Inferior parietal cortex (tissue), 1 donor: Measurements from ENCODE around the gene SLC25A11.

ENCODE experiments used
- DNase-seq: peaks from one replicate; pipeline ENCODE4 v3.0.0-alpha.2; 2016; ENCODE audit errors: extremely low spot score

Gene SLC25A11

DNA sequence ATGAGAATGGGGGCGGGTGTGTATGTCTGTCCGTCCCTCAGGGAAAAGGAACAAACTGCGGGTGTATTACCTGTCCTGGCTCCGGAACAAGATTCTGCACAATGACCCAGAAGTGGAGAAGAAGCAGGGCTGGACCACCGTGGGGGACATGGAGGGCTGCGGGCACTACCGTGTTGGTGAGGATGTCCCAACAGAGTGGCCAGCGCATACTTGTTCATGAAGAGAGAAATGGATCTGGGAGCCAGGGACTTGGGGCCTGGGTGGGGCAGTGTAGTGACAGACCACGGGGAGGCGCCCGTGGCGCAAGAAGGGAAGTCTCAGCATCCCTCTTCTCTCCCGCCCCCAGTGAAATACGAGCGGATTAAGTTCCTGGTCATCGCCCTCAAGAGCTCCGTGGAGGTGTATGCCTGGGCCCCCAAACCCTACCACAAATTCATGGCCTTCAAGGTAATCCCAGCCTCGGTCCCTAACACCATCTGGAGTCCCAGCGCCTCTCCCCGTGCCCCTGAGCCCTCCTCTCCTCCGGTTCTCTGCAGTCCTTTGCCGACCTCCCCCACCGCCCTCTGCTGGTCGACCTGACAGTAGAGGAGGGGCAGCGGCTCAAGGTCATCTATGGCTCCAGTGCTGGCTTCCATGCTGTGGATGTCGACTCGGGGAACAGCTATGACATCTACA is 44.1 kb downstream of the SLC25A11 start:
- no peak for DNase-seq

- no peak for DNase-seq
Measured at GRCh38 chr17:4895121-4895520, 44.7 kb downstream of the SLC25A11 start.

DNA sequence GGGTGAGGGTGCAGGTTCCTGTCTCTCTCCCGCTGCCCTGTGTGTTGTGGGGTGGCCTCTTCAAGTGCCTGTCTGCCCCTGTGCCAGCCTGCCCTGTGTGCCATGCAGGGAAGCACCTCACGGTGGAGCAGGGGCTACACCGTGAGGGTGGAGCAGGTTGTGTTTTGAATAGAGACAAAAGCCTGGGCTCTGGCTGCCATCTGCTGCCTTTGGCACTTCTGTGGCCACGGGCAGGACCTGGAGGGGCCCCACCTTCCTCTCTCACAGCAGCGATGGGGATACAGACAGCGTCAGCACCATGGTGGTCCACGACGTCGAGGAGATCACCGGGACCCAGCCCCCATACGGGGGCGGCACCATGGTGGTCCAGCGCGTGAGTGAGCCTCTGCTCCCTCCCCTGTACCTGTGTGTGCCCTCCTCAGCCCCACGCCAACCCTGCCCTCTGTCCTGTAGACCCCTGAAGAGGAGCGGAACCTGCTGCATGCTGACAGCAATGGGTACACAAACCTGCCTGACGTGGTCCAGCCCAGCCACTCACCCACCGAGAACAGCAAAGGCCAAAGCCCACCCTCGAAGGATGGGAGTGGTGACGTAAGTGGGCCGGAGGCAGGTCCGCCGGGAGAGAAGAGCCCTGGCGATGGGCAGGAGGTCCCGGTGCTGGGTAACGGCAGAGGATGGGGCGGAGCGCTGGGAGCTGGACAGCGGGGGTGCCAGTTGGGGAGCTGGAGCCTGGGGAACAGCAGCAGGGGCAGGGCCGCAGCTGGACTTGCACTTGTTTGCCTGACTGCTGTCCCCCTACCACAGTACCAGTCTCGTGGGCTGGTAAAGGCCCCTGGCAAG is 45.9 kb downstream of the SLC25A11 start:
- no peak for DNase-seq

DNA sequence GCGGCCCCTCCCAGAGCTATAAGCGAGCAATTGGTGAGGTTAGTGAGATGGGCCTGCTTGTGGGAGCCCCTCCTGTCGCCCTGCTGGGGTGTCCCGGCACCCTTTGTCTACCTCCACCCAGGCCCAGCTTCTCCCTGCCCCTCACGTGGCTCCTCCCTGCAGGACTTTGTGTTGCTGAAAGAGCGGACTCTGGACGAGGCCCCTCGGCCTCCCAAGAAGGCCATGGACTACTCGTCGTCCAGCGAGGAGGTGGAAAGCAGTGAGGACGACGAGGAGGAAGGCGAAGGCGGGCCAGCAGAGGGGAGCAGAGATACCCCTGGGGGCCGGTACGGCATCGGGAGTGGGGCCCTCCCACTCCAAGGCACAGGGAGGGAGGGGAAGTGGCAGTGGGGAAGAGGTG is 46.6 kb downstream of the SLC25A11 start:
- no peak for DNase-seq

DNA sequence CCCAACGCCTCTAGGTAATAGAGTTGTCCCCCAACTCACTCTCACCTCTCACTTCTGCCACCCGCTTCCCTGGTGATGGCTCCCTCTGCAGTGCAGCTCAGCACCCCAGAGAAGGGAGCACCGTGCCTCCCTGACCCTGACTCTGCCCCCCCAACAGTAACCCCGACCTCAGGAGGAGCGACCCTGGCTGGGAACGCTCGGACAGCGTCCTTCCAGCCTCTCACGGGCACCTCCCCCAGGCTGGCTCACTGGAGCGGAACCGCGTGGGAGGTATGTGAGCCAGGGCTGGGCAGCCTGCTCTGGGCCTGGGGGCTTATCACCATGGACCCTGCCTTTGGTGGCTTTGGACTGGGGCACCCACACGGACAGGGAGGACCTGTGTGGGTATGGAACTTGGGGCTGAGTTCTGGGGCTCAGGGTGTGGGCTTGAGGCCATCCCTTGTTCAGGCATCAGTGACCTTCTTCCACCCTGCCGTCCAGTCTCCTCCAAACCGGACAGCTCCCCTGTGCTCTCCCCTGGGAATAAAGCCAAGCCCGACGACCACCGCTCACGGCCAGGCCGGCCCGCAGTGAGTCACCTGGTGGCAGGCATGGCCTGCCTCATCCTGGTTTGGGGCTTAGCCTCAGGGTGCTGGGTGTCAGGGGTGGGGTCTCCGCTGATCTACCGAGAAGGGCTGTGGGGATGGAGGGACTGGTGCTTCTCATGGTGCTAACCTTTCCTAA is 47.2 kb downstream of the SLC25A11 start:
- no peak for DNase-seq

DNA sequence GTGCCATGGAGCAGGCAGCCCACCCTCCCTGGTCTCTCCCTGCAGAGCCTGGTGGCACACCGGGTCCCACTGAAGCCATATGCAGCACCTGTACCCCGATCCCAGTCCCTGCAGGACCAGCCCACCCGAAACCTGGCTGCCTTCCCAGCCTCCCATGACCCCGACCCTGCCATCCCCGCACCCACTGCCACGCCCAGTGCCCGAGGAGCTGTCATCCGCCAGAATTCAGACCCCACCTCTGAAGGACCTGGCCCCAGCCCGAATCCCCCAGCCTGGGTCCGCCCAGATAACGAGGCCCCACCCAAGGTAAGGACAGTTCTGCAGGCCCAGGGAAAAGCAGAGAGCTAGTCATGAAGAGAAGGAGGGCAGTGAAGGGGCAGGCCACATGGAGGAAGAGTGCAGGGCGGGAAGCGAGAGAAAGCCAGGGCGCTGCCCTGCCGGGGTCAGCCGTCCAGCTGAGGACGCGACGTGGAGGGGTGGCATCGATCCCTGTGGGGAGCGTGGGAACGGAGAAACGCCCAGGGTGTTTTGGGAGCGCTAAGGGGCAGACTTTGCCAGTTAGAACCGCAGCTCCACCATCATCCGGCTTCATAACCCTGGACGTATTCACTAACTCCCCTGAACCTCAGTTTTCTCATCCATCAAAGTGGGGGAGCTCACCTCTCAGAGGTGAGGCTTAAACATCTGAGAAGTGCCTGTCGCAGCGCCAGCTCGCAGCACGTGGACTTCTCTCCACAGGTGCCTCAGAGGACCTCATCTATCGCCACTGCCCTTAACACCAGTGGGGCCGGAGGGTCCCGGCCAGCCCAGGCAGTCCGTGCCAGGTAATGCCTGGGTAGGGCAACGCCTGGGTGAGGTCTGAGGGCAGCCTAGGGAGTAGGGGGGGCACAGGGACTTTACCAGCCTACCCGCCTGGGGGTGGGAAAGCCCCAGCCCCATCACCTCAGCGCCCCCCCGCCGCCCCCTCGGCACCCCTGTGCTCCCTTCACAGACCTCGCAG is 48.1 kb downstream of the SLC25A11 start:
- no peak for DNase-seq

- DNase-seq = no peak
Measured at GRCh38 chr17:4887581-4887980, 52.3 kb downstream of the SLC25A11 start.
